B cell (primary cell): Measurements from ENCODE around the gene EME1. TPM values are rescaled to one million over a fixed set of nuclear protein-coding genes. Genes with fewer than 3 reads are reported as not detected.

Experiments used
- ATAC-seq: fragments of 200-7000 bp; cut with Tn5 transposase; one replicate; pipeline ENCODE4 v1.10.0; 2021; ENCODE audit warnings: low read depth, mild to moderate bottlenecking, moderate number of reproducible peaks, moderate library complexity
- CTCF ChIA-PET: fragments of 350-600 bp; sonication (Branson Sonifier 250); formaldehyde crosslinking; loops from one replicate; lab custom pipeline; 2021; ENCODE audit warnings: antibody characterized with exemption, inconsistent platforms; lab: Charles Lee
- POLR2A ChIA-PET: fragments of 350-600 bp; sonication (Branson Sonifier 250); formaldehyde crosslinking; loops from one replicate; lab custom pipeline; 2021; ENCODE audit warnings: antibody characterized with exemption; lab: Charles Lee
- DNase-seq: peaks from one replicate; pipeline ENCODE4 v3.0.0; 2013
- H2AFZ ChIP-seq: 2 replicates; pipeline ENCODE4 v1.6.1; 2012; ENCODE audit warnings: mild to moderate bottlenecking, low read depth, low read length; ENCODE audit not compliant: insufficient read depth, poor library complexity, severe bottlenecking
- H3K27ac ChIP-seq, 2 donors: 1 replicate in 1 of 2; 2 replicates in 1 of 2; pipeline ENCODE4 v1.5.1; 2012 to 2013; ENCODE audit warnings: low read length in 2 of 2, mild to moderate bottlenecking in 2 of 2, moderate library complexity in 1 of 2
- H3K27me3 ChIP-seq, 4 experiments: fragments of 200-600 bp in 1 of 4; sonication (generic) in 1 of 4; replicated peaks in 1 of 4; 1 replicate in 2 of 4; 2 replicates in 2 of 4; pipeline versions ENCODE4 v1.6.1 to v1.7.0; 2013 to 2016; ENCODE audit warnings: low read length in 3 of 4, mild to moderate bottlenecking in 2 of 4, mixed read lengths in 1 of 4, moderate library complexity in 1 of 4; ENCODE audit not compliant: insufficient read depth in 4 of 4, control insufficient read depth in 3 of 4; ENCODE audit errors: control extremely low read depth in 1 of 4
- H3K36me3 ChIP-seq, 2 experiments: replicated peaks in 1 of 2; 1 replicate in 1 of 2; 2 replicates in 1 of 2; pipeline versions ENCODE4 v1.6.1 to v1.7.1; 2013; ENCODE audit warnings: low read length in 1 of 2; ENCODE audit not compliant: insufficient read depth in 2 of 2, control insufficient read depth in 1 of 2; ENCODE audit errors: control extremely low read depth in 1 of 2, extremely low read depth in 1 of 2
- H3K4me1 ChIP-seq, 2 donors: fragments of 200-600 bp in 1 of 2; sonication (generic) in 1 of 2; 1 replicate in 1 of 2; 2 replicates in 1 of 2; pipeline versions ENCODE4 v1.5.1 to v1.6.1; 2013 to 2017; ENCODE audit warnings: low read length in 2 of 2; ENCODE audit not compliant: control insufficient read depth in 2 of 2, insufficient read depth in 2 of 2
- H3K4me2 ChIP-seq: replicated peaks from 2 replicates; pipeline ENCODE3; 2012; ENCODE audit warnings: mild to moderate bottlenecking, low read depth, low read length; ENCODE audit not compliant: poor library complexity, severe bottlenecking
- H3K4me3 ChIP-seq, 5 experiments: fragments of 200-600 bp in 1 of 5; sonication (generic) in 1 of 5; 1 replicate in 3 of 5; 2 replicates in 2 of 5; pipeline versions ENCODE4 v1.5.1 to v1.7.0; 2011 to 2016; ENCODE audit warnings: low read length in 4 of 5, mild to moderate bottlenecking in 4 of 5, low read depth in 2 of 5, control low read depth in 1 of 5, moderate library complexity in 1 of 5; ENCODE audit not compliant: insufficient read depth in 1 of 5; ENCODE audit errors: control extremely low read depth in 1 of 5, extremely low read depth in 1 of 5
- H3K79me2 ChIP-seq: fragments of 200-600 bp; sonication (generic); one replicate; pipeline ENCODE4 v1.6.0; 2016; ENCODE audit warnings: low read length; ENCODE audit not compliant: control insufficient read depth, insufficient read depth
- H3K9ac ChIP-seq: fragments of 200-600 bp; sonication (generic); 2 replicates; pipeline ENCODE4 v1.6.1; 2017; ENCODE audit warnings: mild to moderate bottlenecking, low read length, moderate library complexity
- H3K9me3 ChIP-seq, 3 donors: one replicate each; pipeline versions ENCODE4 v1.6.1 to v1.7.1; 2013; ENCODE audit warnings: low read length in 2 of 3; ENCODE audit not compliant: control insufficient read depth in 2 of 3, insufficient read depth in 1 of 3; ENCODE audit errors: control extremely low read depth in 1 of 3
- H4K20me1 ChIP-seq: 2 replicates; pipeline ENCODE4 v1.6.0; 2012; ENCODE audit warnings: mild to moderate bottlenecking, low read length; ENCODE audit not compliant: insufficient read depth, control insufficient read depth, poor library complexity, severe bottlenecking
- H3K27ac Mint-ChIP-seq: one replicate; pipeline ENCODE4 v1.8.0; 2021; ENCODE audit warnings: mixed read lengths
- H3K27me3 Mint-ChIP-seq: one replicate; pipeline ENCODE4 v1.8.0; 2021; ENCODE audit warnings: mixed read lengths
- H3K4me1 Mint-ChIP-seq: one replicate; pipeline ENCODE4 v1.8.0; 2021; ENCODE audit warnings: mixed read lengths
- H3K4me3 Mint-ChIP-seq: one replicate; pipeline ENCODE4 v1.8.0; 2021; ENCODE audit warnings: mixed read lengths
- H3K9me3 Mint-ChIP-seq: one replicate; pipeline ENCODE4 v1.8.0; 2022; ENCODE audit warnings: mixed read lengths; ENCODE audit not compliant: insufficient read depth
- EZH2 ChIP-seq: IDR thresholded peaks from 2 replicates; pipeline ENCODE4 v1.6.1; 2012; ENCODE audit warnings: borderline replicate concordance, low read depth, mild to moderate bottlenecking, moderate library complexity, low read length; ENCODE audit not compliant: insufficient read depth, poor library complexity, severe bottlenecking
- WGBS: methylation state at CpG from one replicate; pipeline ENCODE4 v1.1.5; 2013; ENCODE audit warnings: missing lambda C conversion rate; ENCODE audit not compliant: insufficient coverage; 5-methylcytosine and 5-hydroxymethylcytosine counted together
- intact Hi-C: fragments of 100-400 bp; cut with micrococcal nuclease; formaldehyde crosslinking; loops from one replicate; pipeline ENCODE4 v1.10.0; 2022
- polyA plus RNA-seq: library from polyadenylated mRNA; depleted of rRNA; stranded (reverse); fragments of >200 nt; gene quantifications from 2 replicates; pipeline ENCODE4 v1.2.3, GENCODE V29; 2012
- total RNA-seq, 2 donors: library from RNA; stranded (reverse); fragments of 120-200 nt in 1 of 2; gene quantifications; 1 replicate in 1 of 2; 2 replicates in 1 of 2; pipeline versions ENCODE4 v1.2.3 to v1.2.4, GENCODE V29; 2013 to 2022
- TF ChIP-seq, protein P1 (sequence below): fragments of 200-600 bp; IDR thresholded peaks from one replicate; pipeline ENCODE4 v1.8.0; 2022; ENCODE audit warnings: antibody characterized with exemption, mild to moderate bottlenecking

Gene EME1
- total and polyA plus RNA-seq, 2 donors (not counting 1 experiment from before 2014, with no cell fraction given) = 1.6 to 2.3 TPM

DNA sequence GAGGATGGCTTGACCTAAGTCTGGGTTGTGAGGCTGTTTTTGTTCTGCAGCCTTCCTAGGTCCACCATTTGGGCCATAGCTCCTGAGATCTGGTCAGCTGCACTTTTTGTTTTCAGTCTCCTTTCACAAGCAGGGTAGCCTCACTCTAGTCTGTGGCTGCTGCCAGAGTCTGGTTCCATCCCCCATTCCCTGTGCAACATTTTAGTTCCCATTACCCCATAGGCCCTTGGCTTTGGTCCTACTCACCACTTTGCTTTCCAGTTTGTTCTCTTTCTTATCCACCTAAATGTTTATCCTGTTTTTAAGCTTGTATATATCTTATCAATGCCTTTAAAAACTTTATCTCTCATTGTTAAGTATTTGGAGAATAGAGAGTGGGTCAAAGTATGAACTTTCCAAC, 33.6 kb upstream of the EME1 start:
- H4K20me1 ChIP-seq = no peaks in the 10 kb centered on the region
- no peak for TF ChIP-seq EZH2
- TF ChIP-seq, protein P1, sequence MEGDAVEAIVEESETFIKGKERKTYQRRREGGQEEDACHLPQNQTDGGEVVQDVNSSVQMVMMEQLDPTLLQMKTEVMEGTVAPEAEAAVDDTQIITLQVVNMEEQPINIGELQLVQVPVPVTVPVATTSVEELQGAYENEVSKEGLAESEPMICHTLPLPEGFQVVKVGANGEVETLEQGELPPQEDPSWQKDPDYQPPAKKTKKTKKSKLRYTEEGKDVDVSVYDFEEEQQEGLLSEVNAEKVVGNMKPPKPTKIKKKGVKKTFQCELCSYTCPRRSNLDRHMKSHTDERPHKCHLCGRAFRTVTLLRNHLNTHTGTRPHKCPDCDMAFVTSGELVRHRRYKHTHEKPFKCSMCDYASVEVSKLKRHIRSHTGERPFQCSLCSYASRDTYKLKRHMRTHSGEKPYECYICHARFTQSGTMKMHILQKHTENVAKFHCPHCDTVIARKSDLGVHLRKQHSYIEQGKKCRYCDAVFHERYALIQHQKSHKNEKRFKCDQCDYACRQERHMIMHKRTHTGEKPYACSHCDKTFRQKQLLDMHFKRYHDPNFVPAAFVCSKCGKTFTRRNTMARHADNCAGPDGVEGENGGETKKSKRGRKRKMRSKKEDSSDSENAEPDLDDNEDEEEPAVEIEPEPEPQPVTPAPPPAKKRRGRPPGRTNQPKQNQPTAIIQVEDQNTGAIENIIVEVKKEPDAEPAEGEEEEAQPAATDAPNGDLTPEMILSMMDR = no peak
- no peak overlapping the region for H3K27ac ChIP-seq
- Mint-ChIP-seq H3K4me3 (no peak overlapping the region), H3K27ac (no peak overlapping the region), H3K4me1 (no peaks in the 10 kb centered on the region), H3K9me3 (peaks cover 14% of the 10 kb centered on the region), H3K27me3 (peaks cover 8% of the 10 kb centered on the region)
- no peak overlapping the region for H3K4me2 ChIP-seq
- ChIA-PET POLR2A (interaction anchor here (0.7 kb wide), 1 partner anchor 1004 kb away, joined by 3 read pairs; no protein-coding TSS in a partner anchor), CTCF (no interaction called here)
- no peaks in the 10 kb centered on the region for H3K79me2 ChIP-seq
- intact Hi-C loops = no loop called here
- H3K27me3 ChIP-seq = peaks cover 0 to 4% (median 0%) of the 10 kb centered on the region in 4 experiments
- no peak overlapping the region for H3K9ac ChIP-seq
- H3K9me3 ChIP-seq = peaks cover 4 to 12% (median 5%) of the 10 kb centered on the region in 3 donors
- no peaks in the 10 kb centered on the region for H3K36me3 ChIP-seq
- ATAC-seq (no peak), DNase-seq (no peak)
- no peak overlapping the region for H2AFZ ChIP-seq
- H3K4me1 ChIP-seq = no peaks in the 10 kb centered on the region
- no peak overlapping the region for H3K4me3 ChIP-seq

DNA sequence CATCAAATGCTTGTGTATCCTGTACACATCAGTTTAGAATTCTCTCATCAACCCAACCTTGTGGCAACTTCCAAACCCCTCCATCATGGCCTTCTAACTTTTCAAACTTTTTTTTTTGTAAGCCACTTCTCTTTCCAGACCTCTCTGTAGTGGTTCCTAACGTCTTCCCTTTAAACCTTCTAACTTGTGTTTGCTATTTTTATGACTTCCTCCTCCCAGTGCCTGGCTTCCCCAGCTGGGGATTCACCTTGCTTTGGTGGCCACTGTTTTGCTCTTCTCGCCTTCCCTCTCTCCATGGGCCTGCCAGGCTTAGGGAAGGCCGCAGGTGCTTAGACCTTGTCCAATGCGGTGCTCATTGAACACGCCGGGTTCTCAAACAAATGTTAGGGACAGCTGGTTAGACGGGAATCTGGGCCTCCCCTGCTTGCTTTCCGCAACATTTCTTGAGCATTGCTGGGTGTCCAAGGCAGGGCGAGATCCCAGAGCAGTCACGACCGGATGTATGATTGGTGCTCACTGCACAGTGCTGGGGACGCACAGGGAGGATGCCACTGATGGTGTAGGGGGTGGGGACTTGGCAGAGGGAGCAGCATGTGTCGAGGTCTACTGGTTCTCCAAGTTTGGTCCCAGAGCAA, 28.2 kb upstream of the EME1 start:
- ChIA-PET POLR2A (no interaction called here), CTCF (interaction anchor here (5.7 kb wide), 1 partner anchor 17 kb away, joined by 29 read pairs; no protein-coding TSS in a partner anchor)
- Mint-ChIP-seq H3K4me3 (peak overlapping the region; percentile 78), H3K27me3 (peaks cover 4% of the 10 kb centered on the region), H3K9me3 (no peaks in the 10 kb centered on the region), H3K27ac (peak overlapping the region; percentile 47), H3K4me1 (peaks cover 32% of the 10 kb centered on the region)
- 74% methylated on average over 12 of the region's 13 CpGs for WGBS
- no peak for ATAC-seq
- Histone ChIP-seq H3K9ac (peak overlapping the region; percentile 76), H3K36me3 (no peaks in the 10 kb centered on the region), H3K79me2 (peaks cover 25% of the 10 kb centered on the region), H3K4me1 (peaks cover 10 to 21% of the 10 kb centered on the region in 2 donors), H3K4me3 (peak overlapping the region in 1 of 5 experiments; percentile 45), H3K27me3 (no peaks in the 10 kb centered on the region), H2AFZ (peak overlapping the region; percentile 93), H3K4me2 (peak overlapping the region; percentile 93), H3K9me3 (no peaks in the 10 kb centered on the region), H3K27ac (no peak overlapping the region), H4K20me1 (no peaks in the 10 kb centered on the region)
- intact Hi-C loops = no loop called here
- peak; percentile 25 for DNase-seq
- TF ChIP-seq, protein P1 = no peak
- no peak for TF ChIP-seq EZH2
